H1 (cell line): Measurements from ENCODE around the gene CRYBB3. TPM values are rescaled to one million over a fixed set of nuclear protein-coding genes. Genes with fewer than 3 reads are reported as not detected.

Experiments used
- CTCF ChIA-PET: fragments of 300-600 bp; sonication (Branson Sonifier 250); formaldehyde crosslinking; loops from one replicate; lab custom pipeline; 2021; ENCODE audit not compliant: partially characterized antibody; lab: Charles Lee
- POLR2A ChIA-PET: fragments of 300-600 bp; sonication (Branson Sonifier 250); formaldehyde crosslinking; loops from one replicate; lab custom pipeline; 2021; ENCODE audit warnings: inconsistent platforms; ENCODE audit not compliant: partially characterized antibody; lab: Charles Lee
- DNase-seq, 2 experiments: peaks; one replicate each; pipeline versions ENCODE4 v3.0.0 to v3.0.0-alpha.2; 2010 to 2022; ENCODE audit warnings: low spot score in 2 of 2, low read depth in 1 of 2, mixed read lengths in 1 of 2
- FAIRE-seq: peaks from 2 replicates; lab custom pipeline; 2011; peaks lifted over from hg19 to GRCh38; lab: Jason Lieb, UNC
- H2AFZ ChIP-seq: 2 replicates; pipeline ENCODE4 v1.8.1; 2012; ENCODE audit warnings: low read length, inconsistent platforms
- H2AK5ac ChIP-seq: 2 replicates; pipeline ENCODE4 v1.6.1; 2013; ENCODE audit warnings: low read depth, low read length
- H2BK120ac ChIP-seq: replicated peaks from 2 replicates; pipeline ENCODE3; 2013; ENCODE audit warnings: low read depth, low read length, inconsistent platforms
- H2BK12ac ChIP-seq: 2 replicates; pipeline ENCODE4 v1.6.1; 2013; ENCODE audit warnings: low read depth, low read length
- H2BK15ac ChIP-seq: 2 replicates; pipeline ENCODE4 v1.6.1; 2013; ENCODE audit warnings: low read length
- H2BK20ac ChIP-seq: 2 replicates; pipeline ENCODE4 v1.6.1; 2013; ENCODE audit warnings: low read length
- H2BK5ac ChIP-seq: 2 replicates; pipeline ENCODE4 v1.6.1; 2013; ENCODE audit warnings: low read depth, low read length
- H3K14ac ChIP-seq: 2 replicates; pipeline ENCODE4 v1.6.1; 2013; ENCODE audit warnings: inconsistent platforms; ENCODE audit not compliant: insufficient read length
- H3K18ac ChIP-seq: 2 replicates; pipeline ENCODE4 v1.6.1; 2013; ENCODE audit warnings: low read length; ENCODE audit errors: extremely low read depth
- H3K23ac ChIP-seq: 2 replicates; pipeline ENCODE4 v1.6.1; 2013; ENCODE audit warnings: inconsistent platforms; ENCODE audit not compliant: insufficient read length
- H3K23me2 ChIP-seq: 2 replicates; pipeline ENCODE4 v1.6.1; 2013; ENCODE audit warnings: low read depth, low read length
- H3K27ac ChIP-seq: 2 replicates; pipeline ENCODE4 v1.6.1; 2011; ENCODE audit warnings: low read depth, low read length, inconsistent platforms
- H3K27me3 ChIP-seq, 4 experiments: replicated peaks in 1 of 4; 1 replicate in 1 of 4; 2 replicates in 3 of 4; pipeline versions ENCODE4 v1.6.1 to v1.8.1; 2011 to 2013; ENCODE audit warnings: low read length in 3 of 4, mild to moderate bottlenecking in 3 of 4, inconsistent platforms in 2 of 4, mixed read lengths in 2 of 4, moderate library complexity in 1 of 4; ENCODE audit not compliant: control insufficient read depth in 3 of 4, insufficient read depth in 3 of 4; ENCODE audit errors: extremely low read depth in 1 of 4
- H3K36me3 ChIP-seq, 4 experiments: 2 replicates each; pipeline versions ENCODE4 v1.6.1 to v1.8.1; 2011 to 2013; ENCODE audit warnings: mild to moderate bottlenecking in 4 of 4, low read length in 3 of 4, moderate library complexity in 2 of 4, control low read depth in 1 of 4, inconsistent platforms in 1 of 4; ENCODE audit not compliant: insufficient read depth in 4 of 4, control insufficient read depth in 2 of 4
- H3K4ac ChIP-seq: replicated peaks from 2 replicates; pipeline ENCODE3; 2013; ENCODE audit warnings: low read length, low read depth, mixed read lengths, inconsistent platforms; ENCODE audit not compliant: insufficient read length
- H3K4me1 ChIP-seq, 4 experiments: replicated peaks in 1 of 4; 1 replicate in 1 of 4; 2 replicates in 3 of 4; pipeline versions ENCODE4 v1.6.1 to v1.8.1; 2011 to 2013; ENCODE audit warnings: low read length in 3 of 4, inconsistent platforms in 2 of 4, mixed read lengths in 1 of 4; ENCODE audit not compliant: insufficient read depth in 4 of 4, control insufficient read depth in 3 of 4
- H3K4me2 ChIP-seq, 2 experiments: 2 replicates each; pipeline versions ENCODE4 v1.6.1 to v1.8.1; 2011 to 2013; ENCODE audit warnings: low read depth in 2 of 2, low read length in 2 of 2, control low read depth in 1 of 2, inconsistent platforms in 1 of 2, mild to moderate bottlenecking in 1 of 2; ENCODE audit not compliant: insufficient read depth in 1 of 2
- H3K4me3 ChIP-seq, 4 experiments: fragments of 200-600, 300-600 bp in 1 of 4; sonication (generic), shearing (Covaris generic), sonication (Bioruptor Twin) in 1 of 4; 2 replicates each; pipeline versions ENCODE4 v1.5.1 to v1.8.1; 2011 to 2016; ENCODE audit warnings: low read length in 4 of 4, low read depth in 3 of 4, control low read depth in 2 of 4, inconsistent platforms in 2 of 4, mild to moderate bottlenecking in 2 of 4, mixed read lengths in 1 of 4, moderate library complexity in 1 of 4; ENCODE audit not compliant: insufficient read depth in 2 of 4; ENCODE audit errors: extremely low read depth in 1 of 4
- H3K56ac ChIP-seq: replicated peaks from 2 replicates; pipeline ENCODE3; 2013; ENCODE audit warnings: low read depth, mild to moderate bottlenecking, mixed read lengths, low read length, inconsistent platforms; ENCODE audit not compliant: insufficient read length
- H3K79me1 ChIP-seq: 2 replicates; pipeline ENCODE4 v1.6.1; 2013; ENCODE audit warnings: low read depth, low read length, control low read depth
- H3K79me2 ChIP-seq, 2 experiments: 2 replicates each; pipeline versions ENCODE4 v1.6.1 to v1.8.1; 2012 to 2013; ENCODE audit warnings: low read length in 2 of 2, mild to moderate bottlenecking in 2 of 2, inconsistent platforms in 1 of 2; ENCODE audit not compliant: insufficient read depth in 2 of 2, control insufficient read depth in 1 of 2
- H3K9ac ChIP-seq, 4 experiments: replicated peaks in 1 of 4; 1 replicate in 1 of 4; 2 replicates in 3 of 4; pipeline versions ENCODE4 v1.6.1 to v1.8.1; 2011 to 2013; ENCODE audit warnings: low read depth in 3 of 4, low read length in 3 of 4, control low read depth in 2 of 4, mild to moderate bottlenecking in 2 of 4, moderate library complexity in 2 of 4, inconsistent platforms in 1 of 4; ENCODE audit errors: extremely low read depth in 1 of 4
- H3K9me3 ChIP-seq, 2 experiments: 2 replicates each; pipeline versions ENCODE4 v1.6.1 to v1.8.1; 2012 to 2013; ENCODE audit warnings: mild to moderate bottlenecking in 2 of 2, moderate library complexity in 2 of 2, control low read depth in 1 of 2, inconsistent platforms in 1 of 2, low read depth in 1 of 2, low read length in 1 of 2, mixed read lengths in 1 of 2; ENCODE audit not compliant: insufficient read depth in 2 of 2
- H4K20me1 ChIP-seq, 2 experiments: replicated peaks in 1 of 2; 2 replicates each; pipeline versions ENCODE3 to v1.8.1; 2011 to 2013; ENCODE audit warnings: inconsistent platforms in 2 of 2, low read length in 2 of 2, mild to moderate bottlenecking in 1 of 2; ENCODE audit not compliant: insufficient read depth in 2 of 2, control insufficient read depth in 1 of 2
- H4K5ac ChIP-seq: 2 replicates; pipeline ENCODE4 v1.6.1; 2013; ENCODE audit warnings: low read length, low read depth, mixed read lengths, inconsistent platforms; ENCODE audit not compliant: insufficient read length
- H4K8ac ChIP-seq: 2 replicates; pipeline ENCODE4 v1.8.0; 2013; ENCODE audit warnings: mild to moderate bottlenecking, moderate library complexity, low read length, inconsistent platforms; ENCODE audit not compliant: insufficient read depth; ENCODE audit errors: extremely low read depth
- H4K91ac ChIP-seq: replicated peaks from 2 replicates; pipeline ENCODE3; 2013; ENCODE audit warnings: low read length, mixed read lengths, inconsistent platforms; ENCODE audit not compliant: insufficient read length
- GTF2F1 ChIP-seq: IDR thresholded peaks from 2 replicates; pipeline ENCODE4 v1.6.1; 2012; ENCODE audit warnings: low read depth, low read length, improper control_type of control experiment, borderline replicate concordance
- SIX5 ChIP-seq: IDR thresholded peaks from 2 replicates; pipeline ENCODE4 v1.6.1; 2011; ENCODE audit warnings: mild to moderate bottlenecking, low read depth, low read length
- SP1 ChIP-seq: IDR thresholded peaks from 2 replicates; pipeline ENCODE4 v1.6.1; 2011; ENCODE audit warnings: low read depth, low read length
- TBP ChIP-seq: IDR thresholded peaks from 2 replicates; pipeline ENCODE4 v1.6.1; 2011; ENCODE audit warnings: low read depth, low read length, improper control_type of control experiment
- WGBS, 2 experiments: shearing (Covaris generic) in 1 of 2; methylation state at CpG; one replicate each; pipeline versions ENCODE4 v1.1.6 to v1.1.7; 2013 to 2015; ENCODE audit warnings: low lambda C conversion rate in 2 of 2, mixed read lengths in 2 of 2, inconsistent platforms in 1 of 2, low coverage in 1 of 2, missing lambda C conversion rate in 1 of 2; ENCODE audit not compliant: insufficient replicate concordance in 2 of 2, insufficient coverage in 1 of 2, insufficient read length in 1 of 2; ENCODE audit errors: extremely low coverage in 1 of 2, missing lambda C conversion rate in 1 of 2; 5-methylcytosine and 5-hydroxymethylcytosine counted together
- polyA plus RNA-seq, 7 experiments: library from polyadenylated mRNA; depleted of rRNA in 3 of 7; stranded (reverse) in 5 of 7; unstranded in 2 of 7; fragments of >200 nt in 5 of 7; fragments of 200-250 nt in 2 of 7; gene quantifications; 1 replicate in 5 of 7; 2 replicates in 1 of 7; 4 replicates in 1 of 7; pipeline versions ENCODE4 v1.2.1 to v1.2.3, GENCODE V29; 2011 to 2013; ENCODE audit warnings: missing spikeins in 2 of 7, mixed read lengths in 2 of 7
- total RNA-seq: library from RNA; stranded (reverse); fragmentation: NEBNext Ultra II Directional; extraction: Animal tissue kit (Norgen Biotek cat#: 25700); gene quantifications from 2 replicates; pipeline ENCODE4 v1.2.1, GENCODE V29; 2021

The CRYBB3 gene
- total and polyA plus RNA-seq, 2 of the 8 experiments (the other 6 are each of a cell fraction or from before 2014, with no cell fraction given): 0.44 to 0.58 TPM

DNA sequence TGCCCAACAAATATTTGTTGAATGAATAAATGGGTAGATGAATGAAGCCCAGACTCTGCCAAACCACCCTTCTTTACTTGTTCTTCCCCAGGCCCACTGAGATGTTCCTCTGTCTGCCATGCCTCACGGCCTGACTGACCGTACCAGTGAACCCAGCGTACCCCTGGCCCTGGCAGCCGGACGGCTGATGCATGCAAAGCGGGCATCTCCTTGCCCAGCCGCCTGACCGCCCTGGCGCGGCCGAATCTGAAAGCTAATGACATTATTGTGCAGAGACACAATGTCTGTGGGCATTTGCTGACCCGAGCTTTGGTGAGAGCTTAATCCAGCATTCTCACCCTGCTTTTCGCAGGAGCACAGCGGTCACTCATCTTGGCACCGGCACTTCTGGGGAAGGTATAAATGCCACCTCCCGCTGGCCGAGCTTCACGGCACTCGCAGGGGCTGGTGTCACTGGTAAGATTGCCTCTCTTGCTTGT, 19.6 kb downstream of the CRYBB3 start, which contains the start of gene CRYBB2:
Gene CRYBB2, plus strand, starts transcription at position 429 of the 479 bp plus-strand sequence. CDS start 1,791 bp downstream, outside the sequence.
- Histone ChIP-seq H3K4me2 (no peak within 1 kb of the TSS), H3K23me2 (no peaks in the 10 kb centered on the region), H4K91ac (no peak within 1 kb of the TSS), H4K5ac (no peak within 1 kb of the TSS), H3K36me3 (no peaks in the 10 kb centered on the region), H3K4ac (no peak within 1 kb of the TSS), H2BK120ac (no peak within 1 kb of the TSS), H3K27me3 (peaks cover 0 to 4% (median 0%) of the 10 kb centered on the region in 4 experiments; a peak in 2 of 7 replicates), H2BK15ac (no peak within 1 kb of the TSS), H2BK20ac (no peak within 1 kb of the TSS), H2BK5ac (no peak within 1 kb of the TSS), H3K27ac (no peak within 1 kb of the TSS), H2AK5ac (no peak within 1 kb of the TSS), H3K18ac (no peak within 1 kb of the TSS), H3K79me2 (no peaks in the 10 kb centered on the region), H3K79me1 (no peaks in the 10 kb centered on the region), H4K8ac (no peak within 1 kb of the TSS), H2BK12ac (no peak within 1 kb of the TSS), H3K23ac (no peak within 1 kb of the TSS), H3K9ac (no peak within 1 kb of the TSS), H3K14ac (no peak within 1 kb of the TSS), H3K56ac (no peak within 1 kb of the TSS), H4K20me1 (no peaks in the 10 kb centered on the region), H3K4me1 (no peaks in the 10 kb centered on the region), H2AFZ (no peak within 1 kb of the TSS), H3K9me3 (no peaks in the 10 kb centered on the region; a peak in 1 of 4 replicates), H3K4me3 (no peak within 1 kb of the TSS)
- CTCF ChIA-PET: interaction anchor here (0.7 to 1.7 kb wide), 3 partner anchors 11 to 265 kb away, joined by 3 to 6 read pairs (median 4); no protein-coding TSS in a partner anchor
- FAIRE-seq (no peak), DNase-seq (no peak)
- POLR2A ChIA-PET: interaction anchor here (0.8 kb wide), 1 partner anchor 9 kb away, joined by 3 read pairs; no protein-coding TSS in a partner anchor
- TF ChIP-seq GTF2F1 (no peak), SP1 (no peak), SIX5 (no peak), TBP (no peak)
- 95% methylated on average over 19 of the region's 19 CpGs; no CpG with 5 or more reads in 1 of the 2 experiments for WGBS, 2 experiments
